ENCODE measurements around the gene SP140. TPM values are rescaled to one million over a fixed set of nuclear protein-coding genes. Genes with fewer than 3 reads are reported as not detected.

The SP140 gene
- total RNA-seq, 2 donors from 2014 or later: 0.51 TPM; not detected in 1

GRCh38 chr2:230318190-230319121 is 92.9 kb downstream of the SP140 start:
- TF ChIP-seq POLR2A (IDR thresholded peaks at IDR 0.05): no peak
- TF ChIP-seq, protein P1, sequence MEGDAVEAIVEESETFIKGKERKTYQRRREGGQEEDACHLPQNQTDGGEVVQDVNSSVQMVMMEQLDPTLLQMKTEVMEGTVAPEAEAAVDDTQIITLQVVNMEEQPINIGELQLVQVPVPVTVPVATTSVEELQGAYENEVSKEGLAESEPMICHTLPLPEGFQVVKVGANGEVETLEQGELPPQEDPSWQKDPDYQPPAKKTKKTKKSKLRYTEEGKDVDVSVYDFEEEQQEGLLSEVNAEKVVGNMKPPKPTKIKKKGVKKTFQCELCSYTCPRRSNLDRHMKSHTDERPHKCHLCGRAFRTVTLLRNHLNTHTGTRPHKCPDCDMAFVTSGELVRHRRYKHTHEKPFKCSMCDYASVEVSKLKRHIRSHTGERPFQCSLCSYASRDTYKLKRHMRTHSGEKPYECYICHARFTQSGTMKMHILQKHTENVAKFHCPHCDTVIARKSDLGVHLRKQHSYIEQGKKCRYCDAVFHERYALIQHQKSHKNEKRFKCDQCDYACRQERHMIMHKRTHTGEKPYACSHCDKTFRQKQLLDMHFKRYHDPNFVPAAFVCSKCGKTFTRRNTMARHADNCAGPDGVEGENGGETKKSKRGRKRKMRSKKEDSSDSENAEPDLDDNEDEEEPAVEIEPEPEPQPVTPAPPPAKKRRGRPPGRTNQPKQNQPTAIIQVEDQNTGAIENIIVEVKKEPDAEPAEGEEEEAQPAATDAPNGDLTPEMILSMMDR (IDR thresholded peaks at IDR 0.05): no peak
- TF ChIP-seq POLR2AphosphoS5 (IDR thresholded peaks at IDR 0.05): no peak
- H3K4me1 ChIP-seq (replicated peaks): no peaks in the 10 kb centered on the region
- H3K27me3 ChIP-seq (replicated peaks; ENCODE audit: insufficient read depth): no peaks in the 10 kb centered on the region
- 66% methylated on average over 6 of the region's 6 CpGs for WGBS
- no peak overlapping the region for H3K27ac ChIP-seq
- intact Hi-C loops (cut with DNase I): no loop called here
- no peaks in the 10 kb centered on the region for H3K36me3 ChIP-seq
- H3K4me3 ChIP-seq: no peak overlapping the region
- DNase-seq (ENCODE audit: low spot score): no peak
- H3K9me3 ChIP-seq: no peaks in the 10 kb centered on the region

- no peak overlapping the region for H3K4me3 ChIP-seq
- H3K9me3 ChIP-seq: no peaks in the 10 kb centered on the region
- intact Hi-C loops (cut with DNase I): no loop called here
- WGBS: 85% methylated on average over 5 of the region's 5 CpGs
- TF ChIP-seq POLR2AphosphoS5 (IDR thresholded peaks at IDR 0.05) (no peak), POLR2A (IDR thresholded peaks at IDR 0.05) (no peak)
- TF ChIP-seq, protein P1 (IDR thresholded peaks at IDR 0.05): no peak
- no peaks in the 10 kb centered on the region for H3K4me1 ChIP-seq (replicated peaks)
- no peak for DNase-seq (ENCODE audit: low spot score)
- no peaks in the 10 kb centered on the region for H3K27me3 ChIP-seq (replicated peaks; ENCODE audit: insufficient read depth)
- H3K27ac ChIP-seq: no peak overlapping the region
- no peaks in the 10 kb centered on the region for H3K36me3 ChIP-seq
Measured at GRCh38 chr2:230319211-230319862, 93.8 kb downstream of the SP140 start.

- no peaks in the 10 kb centered on the region for H3K27me3 ChIP-seq (replicated peaks; ENCODE audit: insufficient read depth)
- no peak for DNase-seq (ENCODE audit: low spot score)
- no peak overlapping the region for H3K4me3 ChIP-seq
- no peak for TF ChIP-seq POLR2AphosphoS5 (IDR thresholded peaks at IDR 0.05)
- TF ChIP-seq, protein P1 (IDR thresholded peaks at IDR 0.05): no peak
- no peak for TF ChIP-seq POLR2A (IDR thresholded peaks at IDR 0.05)
- intact Hi-C loops (cut with DNase I): no loop called here
- no peaks in the 10 kb centered on the region for H3K36me3 ChIP-seq
- no peaks in the 10 kb centered on the region for H3K9me3 ChIP-seq
- no peaks in the 10 kb centered on the region for H3K4me1 ChIP-seq (replicated peaks)
- no peak overlapping the region for H3K27ac ChIP-seq
- WGBS: 96% methylated on average over 2 of the region's 2 CpGs
Measured at GRCh38 chr2:230321031-230321430, 95.5 kb downstream of the SP140 start.

- no peaks in the 10 kb centered on the region for H3K9me3 ChIP-seq
- H3K27me3 ChIP-seq (replicated peaks; ENCODE audit: insufficient read depth): no peaks in the 10 kb centered on the region
- no peaks in the 10 kb centered on the region for H3K4me1 ChIP-seq (replicated peaks)
- no peak for TF ChIP-seq POLR2AphosphoS5 (IDR thresholded peaks at IDR 0.05)
- TF ChIP-seq, protein P1 (IDR thresholded peaks at IDR 0.05): no peak
- H3K27ac ChIP-seq: no peak overlapping the region
- no peak overlapping the region for H3K4me3 ChIP-seq
- no peak for DNase-seq (ENCODE audit: low spot score)
- 83% methylated on average over 12 of the region's 12 CpGs for WGBS
- intact Hi-C loops (cut with DNase I): no loop called here
- H3K36me3 ChIP-seq: no peaks in the 10 kb centered on the region
Measured at GRCh38 chr2:230322561-230323384, 97.2 kb downstream of the SP140 start.
